ENCODE data around the gene OR2T33.
"Not testable (repeated sequence)": the region's sequence is repeated elsewhere in the genome, so short reads cannot be mapped to it uniquely, and the experiment has no call there.

Gene OR2T33

GRCh38 chr1:248277876-248278275 lies at the start of gene OR2T33:
Gene OR2T33 (minus strand): TSS chr1:248277976. CDS start chr1:248273814, 4,162 bp downstream.
- DNase-seq (ENCODE audit: low spot score), result no peak

- no peak for DNase-seq (ENCODE audit: low spot score)
Observed at GRCh38 chr1:248324468-248324867, 46.7 kb upstream of the OR2T33 start, which contains the start of gene OR2M7. Gene OR2M7 (minus strand): TSS chr1:248324568. CDS start chr1:248324568, 0 bp downstream.

- no peak for DNase-seq (ENCODE audit: low spot score)
Observed at GRCh38 chr1:248316796-248317195, 39.0 kb upstream of the OR2T33 start.

GRCh38 chr1:248306740-248307139 lies 29.0 kb upstream of the OR2T33 start:
- DNase-seq (ENCODE audit: low spot score), result not testable (repeated sequence)

GRCh38 chr1:248306103-248306502 lies 28.3 kb upstream of the OR2T33 start:
- DNase-seq (ENCODE audit: low spot score), result no peak

GRCh38 chr1:248305672-248306071 lies 27.9 kb upstream of the OR2T33 start:
- DNase-seq (ENCODE audit: low spot score), result not testable (repeated sequence)

- no peak for DNase-seq (ENCODE audit: low spot score)
Observed at GRCh38 chr1:248303324-248303723, 25.5 kb upstream of the OR2T33 start, which contains the start of gene OR2T12. Gene OR2T12 (minus strand): TSS chr1:248303424. CDS start chr1:248295578, 7,846 bp downstream.

GRCh38 chr1:248288391-248288790 lies 10.6 kb upstream of the OR2T33 start:
- DNase-seq (ENCODE audit: low spot score), result no peak

- DNase-seq (ENCODE audit: low spot score), result not testable (repeated sequence)
Observed at GRCh38 chr1:248273225-248273624, 4.6 kb downstream of the OR2T33 start.

- DNase-seq (ENCODE audit: low spot score), result no peak
Observed at GRCh38 chr1:248268178-248268577, 9.6 kb downstream of the OR2T33 start.

GRCh38 chr1:248259309-248259708 lies 18.5 kb downstream of the OR2T33 start:
- not testable (repeated sequence) for DNase-seq (ENCODE audit: low spot score)

- DNase-seq (ENCODE audit: low spot score), result no peak
Observed at GRCh38 chr1:248243204-248243603, 34.6 kb downstream of the OR2T33 start.

GRCh38 chr1:248239478-248239877 lies 38.3 kb downstream of the OR2T33 start:
- DNase-seq (ENCODE audit: low spot score), result no peak

- no peak for DNase-seq (ENCODE audit: low spot score)
Observed at GRCh38 chr1:248231117-248231516, 46.7 kb downstream of the OR2T33 start, which contains the start of gene OR2M4. Gene OR2M4 (plus strand): TSS chr1:248231417. CDS start chr1:248238929, 7,512 bp downstream.

- DNase-seq (ENCODE audit: low spot score), result no peak
Observed at GRCh38 chr1:248229360-248229908, 48.3 kb downstream of the OR2T33 start.

- no peak for DNase-seq (ENCODE audit: low spot score)
Observed at GRCh38 chr1:248225537-248225936, 52.2 kb downstream of the OR2T33 start.

Measured in ecto neural progenitor cell (in vitro differentiated cells).